K562 (cell line): ENCODE data around the gene AMN1. TPM values are rescaled to one million over a fixed set of nuclear protein-coding genes. Genes with fewer than 3 reads are reported as not detected.

ENCODE experiments used
- ATF3 ChIP-seq, 2 experiments: fragments of 450-650 bp in 1 of 2; sonication (generic) in 1 of 2; formaldehyde crosslinking in 1 of 2; IDR thresholded peaks in 1 of 2; conservative IDR thresholded peaks in 1 of 2; 2 replicates each; pipeline versions ENCODE4 v1.6.1 to v1.8.1; 2016 to 2023; ENCODE audit warnings: mild to moderate bottlenecking in 2 of 2, moderate library complexity in 2 of 2, inconsistent platforms in 1 of 2, missing genetic modification reagents in 1 of 2
- CC2D1A ChIP-seq: fragments of 450-650 bp; IDR thresholded peaks from 2 replicates; pipeline ENCODE4 v1.6.1; 2017; ENCODE audit warnings: mild to moderate bottlenecking
- CREB3 ChIP-seq: fragments of 450-650 bp; conservative IDR thresholded peaks from 2 replicates; pipeline ENCODE4 v1.6.1; 2016; ENCODE audit warnings: missing genetic modification characterization, low read depth, mild to moderate bottlenecking, missing compliant biosample characterization, moderate library complexity
- CUX1 ChIP-seq: fragments of 200-800 bp; sonication (Bioruptor generic); IDR thresholded peaks from 2 replicates; pipeline ENCODE4 v1.6.1; 2016; ENCODE audit warnings: missing genetic modification characterization, missing compliant biosample characterization
- HINFP ChIP-seq: fragments of 450-650 bp; conservative IDR thresholded peaks from 2 replicates; pipeline ENCODE4 v1.6.1; 2016; ENCODE audit warnings: missing genetic modification characterization, low read depth, mild to moderate bottlenecking, control low read depth, missing compliant biosample characterization
- MTA1 ChIP-seq: fragments of 450-650 bp; IDR thresholded peaks from 2 replicates; pipeline ENCODE4 v1.6.1; 2017; ENCODE audit warnings: borderline replicate concordance
- polyA plus RNA-seq, 8 experiments: library from polyadenylated mRNA; depleted of rRNA in 4 of 8; stranded (reverse) in 5 of 8; unstranded in 3 of 8; fragments of >200 nt; fragmentation: Nextera tagmentation in 2 of 8; fragmentation: Illumina TruSeq in 1 of 8; extraction: Ambion mirVana in 2 of 8; extraction: Trizol in 1 of 8; gene quantifications; 2 replicates each; pipeline versions ENCODE4 v1.2.1 to v1.2.3, GENCODE V29; 2011 to 2014; ENCODE audit warnings: inconsistent platforms in 1 of 8, missing spikeins in 1 of 8
- total RNA-seq, 7 experiments: library from RNA; depleted of rRNA in 6 of 7; stranded (reverse); fragments of >200 nt in 6 of 7; fragmentation: Illumina TruSeq in 2 of 7; extraction: Trizol in 2 of 7; gene quantifications; 2 replicates each; pipeline versions ENCODE4 v1.2.1 to v1.2.3, GENCODE V29; 2011 to 2021; ENCODE audit warnings: low replicate concordance in 1 of 7

Gene AMN1
- total and polyA plus RNA-seq, 9 of the 15 experiments (the other 6 are each of a cell fraction or from before 2014, with no cell fraction given): 5.2 to 27.6 (median 13.0) TPM

- TF ChIP-seq MTA1: peak; percentile 70; the same call in 1 of the 2 replicates
- TF ChIP-seq CUX1: peak; percentile 82
- peak; percentile 96 for TF ChIP-seq CREB3
- TF ChIP-seq HINFP (tag): peak; percentile 89
- peak; percentile 83 for TF ChIP-seq CC2D1A
- peak; percentile 90 for TF ChIP-seq ATF3 (IDR thresholded peaks at IDR 0.05)
- 0 out of 2 replicates have a peak, but pooled peaks have one; percentile 28 for TF ChIP-seq ATF3 (CRISPR knock-in tag; conservative IDR thresholded peaks at IDR 0.05)
Observed at GRCh38 chr12:31733549-31734432, 5.0 kb upstream of the AMN1 start (continued).
